ENCODE data around the gene SLC38A3. TPM values are rescaled to one million over a fixed set of nuclear protein-coding genes. Genes with fewer than 3 reads are reported as not detected.

Gene SLC38A3
- total and polyA plus RNA-seq, 2 experiments from 2014 or later: 0.28 to 1.3 TPM

GRCh38 chr3:50220109-50220508 lies 15.0 kb downstream of the SLC38A3 start:
- no peaks in the 10 kb centered on the region; the same call in 1 of the 3 replicates for H3K4me1 Mint-ChIP-seq
- Histone ChIP-seq H3F3A (replicated peaks; ENCODE audit: low read depth) (0 out of 2 replicates have a peak, but pooled peaks cover 10% of the 10 kb centered on the region), H2AFZ (no peak overlapping the region), H3K4me2 (no peak overlapping the region), H3K27me3 (ENCODE audit: insufficient read depth) (no peaks in the 10 kb centered on the region), H3K27ac (ENCODE audit: low read depth) (no peak overlapping the region), H3K9me2 (ENCODE audit: insufficient read depth) (no peaks in the 10 kb centered on the region), H3K79me2 (replicated peaks; ENCODE audit: insufficient read depth) (no peaks in the 10 kb centered on the region), H4K20me1 (replicated peaks; ENCODE audit: insufficient read depth) (no peaks in the 10 kb centered on the region), H3K4me3 (no peak overlapping the region), H3K4me1 (ENCODE audit: insufficient read depth) (no peaks in the 10 kb centered on the region), H3K36me3 (ENCODE audit: insufficient read depth) (no peaks in the 10 kb centered on the region)
- no peaks in the 10 kb centered on the region; the same call in 2 of the 3 replicates for H3K36me3 Mint-ChIP-seq (ENCODE audit: low read depth)
- ATAC-seq: no peak
- H3K27me3 Mint-ChIP-seq (ENCODE audit: insufficient read depth, low read depth, poor library complexity): peaks cover 13% of the 10 kb centered on the region
- no peak for TF ChIP-seq CREB1 (CRISPR knock-in tag; IDR thresholded peaks at IDR 0.05; ENCODE audit: low read depth)
- no peak for TF ChIP-seq JUNB (IDR thresholded peaks at IDR 0.05; ENCODE audit: unreplicated experiment)
- no peak for TF ChIP-seq EZH2 (IDR thresholded peaks at IDR 0.05; ENCODE audit: low read depth, unreplicated experiment)
- TF ChIP-seq, protein P1, sequence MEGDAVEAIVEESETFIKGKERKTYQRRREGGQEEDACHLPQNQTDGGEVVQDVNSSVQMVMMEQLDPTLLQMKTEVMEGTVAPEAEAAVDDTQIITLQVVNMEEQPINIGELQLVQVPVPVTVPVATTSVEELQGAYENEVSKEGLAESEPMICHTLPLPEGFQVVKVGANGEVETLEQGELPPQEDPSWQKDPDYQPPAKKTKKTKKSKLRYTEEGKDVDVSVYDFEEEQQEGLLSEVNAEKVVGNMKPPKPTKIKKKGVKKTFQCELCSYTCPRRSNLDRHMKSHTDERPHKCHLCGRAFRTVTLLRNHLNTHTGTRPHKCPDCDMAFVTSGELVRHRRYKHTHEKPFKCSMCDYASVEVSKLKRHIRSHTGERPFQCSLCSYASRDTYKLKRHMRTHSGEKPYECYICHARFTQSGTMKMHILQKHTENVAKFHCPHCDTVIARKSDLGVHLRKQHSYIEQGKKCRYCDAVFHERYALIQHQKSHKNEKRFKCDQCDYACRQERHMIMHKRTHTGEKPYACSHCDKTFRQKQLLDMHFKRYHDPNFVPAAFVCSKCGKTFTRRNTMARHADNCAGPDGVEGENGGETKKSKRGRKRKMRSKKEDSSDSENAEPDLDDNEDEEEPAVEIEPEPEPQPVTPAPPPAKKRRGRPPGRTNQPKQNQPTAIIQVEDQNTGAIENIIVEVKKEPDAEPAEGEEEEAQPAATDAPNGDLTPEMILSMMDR (conservative IDR thresholded peaks at IDR 0.05; ENCODE audit: low read depth in 2 of 2): no peak
- no peak for TF ChIP-seq NANOG (IDR thresholded peaks at IDR 0.05; ENCODE audit: borderline replicate concordance)
- no peak for TF ChIP-seq ZNF114 (CRISPR knock-in tag; IDR thresholded peaks at IDR 0.05)
- TF ChIP-seq, protein P2, sequence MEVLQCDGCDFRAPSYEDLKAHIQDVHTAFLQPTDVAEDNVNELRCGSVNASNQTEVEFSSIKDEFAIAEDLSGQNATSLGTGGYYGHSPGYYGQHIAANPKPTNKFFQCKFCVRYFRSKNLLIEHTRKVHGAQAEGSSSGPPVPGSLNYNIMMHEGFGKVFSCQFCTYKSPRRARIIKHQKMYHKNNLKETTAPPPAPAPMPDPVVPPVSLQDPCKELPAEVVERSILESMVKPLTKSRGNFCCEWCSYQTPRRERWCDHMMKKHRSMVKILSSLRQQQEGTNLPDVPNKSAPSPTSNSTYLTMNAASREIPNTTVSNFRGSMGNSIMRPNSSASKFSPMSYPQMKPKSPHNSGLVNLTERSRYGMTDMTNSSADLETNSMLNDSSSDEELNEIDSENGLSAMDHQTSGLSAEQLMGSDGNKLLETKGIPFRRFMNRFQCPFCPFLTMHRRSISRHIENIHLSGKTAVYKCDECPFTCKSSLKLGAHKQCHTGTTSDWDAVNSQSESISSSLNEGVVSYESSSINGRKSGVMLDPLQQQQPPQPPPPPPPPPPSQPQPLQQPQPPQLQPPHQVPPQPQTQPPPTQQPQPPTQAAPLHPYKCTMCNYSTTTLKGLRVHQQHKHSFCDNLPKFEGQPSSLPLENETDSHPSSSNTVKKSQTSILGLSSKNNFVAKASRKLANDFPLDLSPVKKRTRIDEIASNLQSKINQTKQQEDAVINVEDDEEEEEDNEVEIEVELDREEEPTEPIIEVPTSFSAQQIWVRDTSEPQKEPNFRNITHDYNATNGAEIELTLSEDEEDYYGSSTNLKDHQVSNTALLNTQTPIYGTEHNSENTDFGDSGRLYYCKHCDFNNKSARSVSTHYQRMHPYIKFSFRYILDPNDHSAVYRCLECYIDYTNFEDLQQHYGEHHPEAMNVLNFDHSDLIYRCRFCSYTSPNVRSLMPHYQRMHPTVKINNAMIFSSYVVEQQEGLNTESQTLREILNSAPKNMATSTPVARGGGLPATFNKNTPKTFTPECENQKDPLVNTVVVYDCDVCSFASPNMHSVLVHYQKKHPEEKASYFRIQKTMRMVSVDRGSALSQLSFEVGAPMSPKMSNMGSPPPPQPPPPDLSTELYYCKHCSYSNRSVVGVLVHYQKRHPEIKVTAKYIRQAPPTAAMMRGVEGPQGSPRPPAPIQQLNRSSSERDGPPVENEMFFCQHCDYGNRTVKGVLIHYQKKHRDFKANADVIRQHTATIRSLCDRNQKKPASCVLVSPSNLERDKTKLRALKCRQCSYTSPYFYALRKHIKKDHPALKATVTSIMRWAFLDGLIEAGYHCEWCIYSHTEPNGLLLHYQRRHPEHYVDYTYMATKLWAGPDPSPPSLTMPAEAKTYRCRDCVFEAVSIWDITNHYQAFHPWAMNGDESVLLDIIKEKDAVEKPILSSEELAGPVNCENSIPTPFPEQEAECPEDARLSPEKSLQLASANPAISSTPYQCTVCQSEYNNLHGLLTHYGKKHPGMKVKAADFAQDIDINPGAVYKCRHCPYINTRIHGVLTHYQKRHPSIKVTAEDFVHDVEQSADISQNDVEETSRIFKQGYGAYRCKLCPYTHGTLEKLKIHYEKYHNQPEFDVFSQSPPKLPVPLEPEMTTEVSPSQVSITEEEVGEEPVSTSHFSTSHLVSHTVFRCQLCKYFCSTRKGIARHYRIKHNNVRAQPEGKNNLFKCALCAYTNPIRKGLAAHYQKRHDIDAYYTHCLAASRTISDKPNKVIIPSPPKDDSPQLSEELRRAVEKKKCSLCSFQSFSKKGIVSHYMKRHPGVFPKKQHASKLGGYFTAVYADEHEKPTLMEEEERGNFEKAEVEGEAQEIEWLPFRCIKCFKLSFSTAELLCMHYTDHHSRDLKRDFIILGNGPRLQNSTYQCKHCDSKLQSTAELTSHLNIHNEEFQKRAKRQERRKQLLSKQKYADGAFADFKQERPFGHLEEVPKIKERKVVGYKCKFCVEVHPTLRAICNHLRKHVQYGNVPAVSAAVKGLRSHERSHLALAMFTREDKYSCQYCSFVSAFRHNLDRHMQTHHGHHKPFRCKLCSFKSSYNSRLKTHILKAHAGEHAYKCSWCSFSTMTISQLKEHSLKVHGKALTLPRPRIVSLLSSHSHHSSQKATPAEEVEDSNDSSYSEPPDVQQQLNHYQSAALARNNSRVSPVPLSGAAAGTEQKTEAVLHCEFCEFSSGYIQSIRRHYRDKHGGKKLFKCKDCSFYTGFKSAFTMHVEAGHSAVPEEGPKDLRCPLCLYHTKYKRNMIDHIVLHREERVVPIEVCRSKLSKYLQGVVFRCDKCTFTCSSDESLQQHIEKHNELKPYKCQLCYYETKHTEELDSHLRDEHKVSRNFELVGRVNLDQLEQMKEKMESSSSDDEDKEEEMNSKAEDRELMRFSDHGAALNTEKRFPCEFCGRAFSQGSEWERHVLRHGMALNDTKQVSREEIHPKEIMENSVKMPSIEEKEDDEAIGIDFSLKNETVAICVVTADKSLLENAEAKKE (CRISPR knock-in tag; IDR thresholded peaks at IDR 0.05): no peak
- TF ChIP-seq ZNF331 (CRISPR knock-in tag; IDR thresholded peaks at IDR 0.05; ENCODE audit: low read depth): no peak
- TF ChIP-seq, protein P3, sequence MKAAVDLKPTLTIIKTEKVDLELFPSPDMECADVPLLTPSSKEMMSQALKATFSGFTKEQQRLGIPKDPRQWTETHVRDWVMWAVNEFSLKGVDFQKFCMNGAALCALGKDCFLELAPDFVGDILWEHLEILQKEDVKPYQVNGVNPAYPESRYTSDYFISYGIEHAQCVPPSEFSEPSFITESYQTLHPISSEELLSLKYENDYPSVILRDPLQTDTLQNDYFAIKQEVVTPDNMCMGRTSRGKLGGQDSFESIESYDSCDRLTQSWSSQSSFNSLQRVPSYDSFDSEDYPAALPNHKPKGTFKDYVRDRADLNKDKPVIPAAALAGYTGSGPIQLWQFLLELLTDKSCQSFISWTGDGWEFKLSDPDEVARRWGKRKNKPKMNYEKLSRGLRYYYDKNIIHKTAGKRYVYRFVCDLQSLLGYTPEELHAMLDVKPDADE (IDR thresholded peaks at IDR 0.05): no peak
- TF ChIP-seq EZH2phosphoT487 (IDR thresholded peaks at IDR 0.05; ENCODE audit: unreplicated experiment): no peak
- TF ChIP-seq STAT1 (IDR thresholded peaks at IDR 0.05; ENCODE audit: unreplicated experiment): no peak
- TF ChIP-seq REST (IDR thresholded peaks at IDR 0.05; ENCODE audit: unreplicated experiment): no peak
- TF ChIP-seq POLR2AphosphoS5 (IDR thresholded peaks at IDR 0.05; ENCODE audit: low read depth): no peak
- H3K9me3 Mint-ChIP-seq: no peaks in the 10 kb centered on the region
- H3K4me3 Mint-ChIP-seq: no peak overlapping the region
- no peak for DNase-seq (ENCODE audit: low spot score)
- no peak overlapping the region for H3K27ac Mint-ChIP-seq

All from GM23338 (cell line).